ENCODE data around the gene NYAP1.
A peak's percentile ranks its signal among the peaks of the same experiment; 100 is the strongest.

The NYAP1 gene

DNA sequence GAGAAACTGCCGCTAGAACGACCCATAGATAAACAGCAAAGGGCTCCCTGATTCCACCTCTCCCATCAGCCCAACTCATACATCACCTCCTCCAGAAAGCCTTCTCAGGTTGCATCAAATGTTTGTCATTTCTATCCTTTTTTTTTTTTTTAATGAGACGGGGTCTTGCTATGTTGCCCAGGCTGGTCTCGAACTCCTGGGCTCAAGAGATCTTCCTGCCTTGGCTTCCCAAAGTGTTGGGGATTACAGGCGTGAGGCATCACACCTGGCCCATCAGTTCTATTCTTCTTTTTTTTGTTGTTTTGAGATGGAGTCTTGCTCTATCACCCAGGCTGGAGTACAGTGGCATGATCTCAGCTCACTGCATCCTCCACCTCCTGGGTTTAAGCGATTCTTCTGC lies 26.7 kb upstream of the NYAP1 start:
- DNase-seq (ENCODE audit: low spot score) = no peak

DNA sequence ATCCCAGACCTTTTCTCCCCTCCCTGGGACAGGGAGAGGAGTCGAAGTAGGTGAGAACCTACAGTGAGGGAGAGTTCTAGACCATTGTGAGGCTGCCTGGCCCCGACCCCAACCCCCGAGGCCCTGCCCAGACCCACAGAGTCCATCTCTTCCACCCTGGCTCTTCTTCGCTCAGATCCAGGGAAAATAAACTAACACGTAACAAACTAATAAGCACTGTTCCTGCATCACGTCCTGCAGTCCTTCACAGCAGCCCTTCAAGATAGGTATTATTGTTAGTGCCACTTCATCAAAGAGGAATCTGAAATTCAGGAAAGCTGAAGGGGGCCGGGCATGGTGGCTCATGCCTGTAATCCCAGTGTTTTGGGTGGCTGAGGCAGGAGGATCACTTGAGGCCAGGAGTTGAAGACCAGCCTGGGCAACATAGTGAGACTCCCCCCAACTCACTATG lies 19.5 kb upstream of the NYAP1 start, which contains the start of gene SPACDR:
Gene SPACDR, minus strand, starts transcription at position 51 of the 451 bp plus-strand sequence. CDS start 235 bp downstream, outside the sequence.
- DNase-seq (ENCODE audit: low spot score) = no peak

DNA sequence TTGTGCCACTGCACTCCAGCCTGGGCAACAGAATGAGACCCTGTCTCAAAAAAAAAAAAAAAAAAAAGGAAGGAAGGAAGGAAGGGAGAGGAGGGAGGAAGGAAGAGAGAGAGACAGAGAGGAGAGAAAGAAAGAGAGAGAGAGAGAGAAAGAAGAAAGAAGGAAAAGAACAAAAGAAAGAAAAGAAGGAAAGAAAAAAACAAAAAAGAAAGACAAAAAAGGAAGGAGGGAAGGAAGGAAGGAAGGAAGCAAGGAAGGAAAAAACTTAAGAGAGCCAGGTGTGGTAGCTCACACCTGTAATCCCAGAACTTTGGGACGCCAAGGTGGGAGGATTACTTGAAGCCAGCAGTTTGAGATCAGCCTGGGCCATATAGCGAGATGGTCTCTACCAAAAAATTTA lies 18.9 kb upstream of the NYAP1 start:
- no peak for DNase-seq (ENCODE audit: low spot score)

DNA sequence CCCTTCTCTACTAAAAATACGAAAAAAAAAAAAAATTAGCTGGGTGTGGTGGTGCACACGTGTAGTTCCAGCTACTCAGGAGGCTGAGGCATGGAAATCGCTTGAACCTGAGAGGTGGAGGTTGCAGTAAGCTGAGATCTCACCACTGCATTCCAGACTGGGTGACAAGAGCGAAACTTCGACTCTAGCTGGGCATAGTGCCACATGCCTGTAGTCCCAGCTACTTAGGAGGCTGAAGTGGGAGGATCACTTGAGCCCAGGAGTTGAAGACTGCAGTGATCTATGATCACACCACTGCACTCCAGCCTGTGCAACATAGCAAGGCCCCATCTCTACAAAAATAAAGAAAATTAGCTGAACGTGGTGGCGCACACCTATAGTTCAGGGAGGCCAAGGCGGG lies 18.4 kb upstream of the NYAP1 start:
- peak; percentile 41 for DNase-seq (ENCODE audit: low spot score)

DNA sequence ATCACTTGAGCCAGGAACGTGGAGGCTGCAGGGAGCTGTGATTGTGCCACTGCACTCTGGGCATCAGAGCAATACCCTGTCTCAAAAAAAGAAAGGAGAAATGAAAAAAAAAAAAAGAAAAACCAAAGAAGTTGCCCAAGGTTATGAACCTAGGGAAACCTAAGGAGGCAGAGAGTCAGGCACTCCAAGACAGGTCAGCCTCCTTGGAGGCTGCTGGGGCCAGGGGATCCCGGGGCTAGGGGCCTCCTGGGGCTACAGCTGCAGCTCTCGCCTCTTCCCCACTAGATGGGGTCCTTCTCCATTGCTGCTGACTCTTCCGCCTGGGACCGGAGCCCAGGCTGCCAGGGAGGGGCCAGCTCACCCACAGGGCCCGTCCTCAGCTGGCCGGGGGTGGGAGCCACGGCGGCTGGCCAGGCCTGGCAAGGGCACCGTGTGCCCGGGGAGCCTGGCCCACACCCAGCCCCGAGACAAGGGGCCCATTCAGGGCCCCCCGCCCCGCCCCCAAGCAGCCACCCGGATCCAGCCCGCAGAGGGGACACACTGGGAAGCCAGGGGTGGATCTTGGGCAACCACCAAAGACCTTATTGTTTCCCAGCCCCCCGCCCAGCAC lies 17.9 kb upstream of the NYAP1 start:
- DNase-seq (ENCODE audit: low spot score) = peak; percentile 76

DNA sequence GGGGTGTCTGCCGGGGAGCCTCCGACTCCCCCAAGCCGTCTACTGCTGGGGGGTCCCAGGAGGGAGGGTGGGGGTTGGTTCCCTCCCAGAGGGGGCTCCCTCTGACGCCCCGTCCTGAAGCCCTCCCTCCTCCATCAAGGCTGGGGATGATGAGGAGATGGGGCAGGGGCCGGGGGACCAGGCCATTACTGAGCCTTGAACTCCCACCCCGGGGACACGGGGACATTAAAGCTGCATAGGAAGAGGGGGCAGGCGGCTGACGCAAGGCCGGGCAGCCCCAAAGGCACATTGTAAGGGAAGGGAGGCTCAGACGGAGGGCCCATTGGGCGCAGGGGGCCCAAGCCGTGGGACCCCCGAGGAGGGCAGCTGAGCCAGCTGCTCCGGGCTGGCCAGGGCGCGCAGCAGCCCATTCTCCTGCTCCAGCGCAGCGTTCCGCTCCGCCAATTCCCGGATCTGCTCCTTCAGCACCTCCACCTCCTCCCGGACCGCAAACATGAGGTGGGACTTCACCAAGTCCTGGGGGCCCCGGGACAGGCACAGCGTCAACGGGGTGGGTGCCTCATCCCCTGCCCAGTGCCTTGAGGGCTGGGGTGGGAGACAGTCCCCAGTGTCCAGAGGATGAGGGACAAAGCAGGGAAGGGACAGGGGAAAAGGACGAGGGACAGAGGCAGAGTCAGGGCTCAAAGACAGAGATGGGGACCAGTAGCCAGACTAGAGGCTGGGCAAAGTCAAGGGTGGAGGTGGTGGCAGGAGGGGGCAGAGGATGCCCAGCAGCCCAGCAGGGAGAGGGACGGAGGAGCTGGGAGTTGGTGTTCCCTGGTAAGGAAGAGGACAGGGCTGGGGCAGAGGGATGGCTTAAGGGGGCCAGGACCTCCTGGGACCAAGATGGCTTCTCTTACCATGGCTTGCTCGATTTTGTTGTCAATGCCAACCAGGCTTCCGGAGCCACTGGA lies 16.8 kb upstream of the NYAP1 start:
- DNase-seq (ENCODE audit: low spot score) = no peak

DNA sequence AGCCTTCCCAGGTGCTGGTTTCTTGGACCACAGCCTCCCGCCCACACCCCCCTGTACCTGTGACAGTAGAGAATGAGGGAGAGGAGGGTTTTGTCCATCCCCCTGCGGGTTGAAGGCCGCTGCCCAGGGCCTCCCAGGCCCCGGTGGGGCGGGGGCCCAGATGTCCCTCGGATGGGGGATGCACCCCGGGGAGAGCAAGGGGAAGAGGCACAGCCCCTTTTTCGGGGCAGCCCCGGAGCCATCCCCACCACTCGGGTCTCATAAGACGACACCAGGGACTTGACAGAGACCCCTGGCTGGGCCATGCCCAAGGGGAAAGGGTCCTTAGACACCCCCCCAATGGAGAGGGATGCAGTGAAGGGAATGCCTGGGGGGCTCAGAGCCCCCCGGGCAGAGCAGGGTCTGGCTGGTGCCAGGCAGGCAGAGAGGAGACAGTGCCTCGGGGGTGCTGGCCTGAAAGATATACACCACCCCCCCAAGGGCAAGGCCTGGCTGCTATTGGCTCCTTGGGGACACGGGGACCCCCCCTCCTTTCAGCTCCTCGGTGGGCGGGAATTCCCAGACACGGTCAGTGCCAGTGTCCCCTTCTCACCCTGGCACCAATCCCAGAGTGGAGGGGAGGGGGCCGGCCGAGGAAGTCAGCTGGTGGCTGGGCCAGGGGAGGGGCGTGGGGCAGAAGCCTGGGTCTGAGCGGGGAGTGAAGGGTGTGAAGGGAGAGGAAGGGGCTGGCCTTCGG lies 15.9 kb upstream of the NYAP1 start:
- no peak for DNase-seq (ENCODE audit: low spot score)

DNA sequence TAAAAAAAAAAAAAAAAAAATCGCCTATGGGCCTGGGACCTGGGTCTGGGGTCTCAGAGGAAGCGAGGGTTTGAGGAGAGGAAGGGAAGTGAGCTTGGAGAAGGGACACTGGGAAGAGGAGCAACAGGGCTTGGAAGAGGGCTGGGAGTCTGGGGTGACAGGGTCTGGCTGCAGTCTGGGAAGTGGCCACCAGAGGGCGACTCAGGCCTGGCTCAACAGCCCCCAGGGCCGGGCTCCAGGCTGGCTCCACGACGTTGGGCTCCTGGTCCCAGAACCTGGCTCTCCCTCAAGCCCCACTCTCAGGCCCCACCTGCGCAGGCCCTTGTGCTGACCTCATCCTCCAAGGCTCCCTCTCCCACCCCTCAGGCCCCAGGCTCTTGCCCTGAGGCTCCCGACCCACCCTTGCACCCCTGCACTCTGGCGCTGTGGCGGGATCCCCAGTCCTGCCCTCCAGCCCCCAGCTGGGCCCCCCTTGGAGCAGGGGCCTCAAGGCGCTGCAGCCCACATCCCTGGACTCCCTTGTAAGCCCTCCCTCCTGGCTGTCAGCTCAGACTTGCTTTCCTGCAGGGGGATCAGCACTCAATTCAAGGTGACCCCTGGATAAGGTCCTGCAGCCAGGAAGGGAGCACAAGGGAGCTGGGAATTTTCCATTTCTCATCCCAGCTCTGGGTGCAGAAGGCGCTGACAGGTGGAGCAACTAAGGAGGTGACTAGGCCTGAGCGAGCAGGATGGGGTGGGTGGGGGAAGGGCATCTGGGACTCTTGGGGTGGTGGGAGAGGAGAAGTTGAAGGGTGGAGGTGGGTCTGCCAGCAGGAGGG lies 14.3 kb upstream of the NYAP1 start:
- peak; percentile 71 for DNase-seq (ENCODE audit: low spot score)

DNA sequence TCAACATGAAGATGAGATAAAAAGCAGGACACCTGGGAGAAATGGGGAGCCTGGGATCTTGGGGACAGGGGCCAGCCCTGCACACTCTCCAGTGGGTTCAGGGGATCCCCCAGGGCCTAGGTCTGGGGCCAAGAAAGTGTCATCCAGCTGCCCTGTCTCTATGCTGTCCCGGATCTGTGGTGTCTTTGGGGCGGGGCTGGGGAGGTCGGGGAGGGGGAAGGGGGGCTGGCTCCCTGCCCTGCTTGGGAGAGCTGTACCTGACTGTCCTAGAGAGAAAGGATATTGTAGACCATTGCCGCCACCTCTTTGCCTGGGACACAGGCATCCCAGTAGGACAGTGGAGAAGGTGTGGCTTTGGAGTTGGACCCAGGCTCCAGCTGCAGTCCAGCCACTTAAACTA lies 12.7 kb upstream of the NYAP1 start:
- DNase-seq (ENCODE audit: low spot score) = no peak

DNA sequence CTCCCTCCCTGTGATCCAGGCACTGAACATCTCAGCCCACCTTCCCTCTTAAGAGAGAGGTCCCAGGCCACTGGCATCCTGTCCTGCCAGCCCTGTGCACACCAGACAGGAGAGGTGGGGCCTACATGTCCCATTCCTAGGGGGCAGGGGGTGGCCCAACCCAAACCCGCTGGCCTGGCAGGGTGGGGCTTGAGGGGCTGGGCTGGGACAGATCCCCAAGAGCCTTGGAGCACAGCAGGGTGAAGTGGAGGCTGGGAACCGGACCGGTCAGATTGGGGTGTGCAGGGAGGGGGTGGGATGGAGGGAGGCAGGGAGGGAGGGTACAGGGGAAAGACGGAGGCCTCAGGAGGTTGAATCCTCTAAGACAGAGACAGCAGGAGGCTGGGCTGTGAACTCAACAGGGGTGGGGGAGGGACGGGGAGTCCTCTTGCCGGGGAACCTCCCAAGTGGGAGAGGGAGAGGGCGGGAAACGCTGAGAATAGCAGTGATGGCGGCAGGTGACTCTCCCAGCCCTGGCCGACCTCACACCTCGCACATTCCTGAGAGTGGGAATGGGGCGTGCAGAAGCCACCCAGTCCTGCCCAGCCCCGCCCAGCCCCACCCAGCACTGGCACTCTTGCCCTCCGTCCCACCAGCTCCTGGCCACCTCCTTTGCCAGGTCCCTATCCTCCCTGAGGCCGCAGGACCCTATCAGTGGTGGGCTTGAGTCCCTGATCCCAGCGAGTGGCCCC lies 11.4 kb upstream of the NYAP1 start:
- DNase-seq (ENCODE audit: low spot score) = no peak

DNA sequence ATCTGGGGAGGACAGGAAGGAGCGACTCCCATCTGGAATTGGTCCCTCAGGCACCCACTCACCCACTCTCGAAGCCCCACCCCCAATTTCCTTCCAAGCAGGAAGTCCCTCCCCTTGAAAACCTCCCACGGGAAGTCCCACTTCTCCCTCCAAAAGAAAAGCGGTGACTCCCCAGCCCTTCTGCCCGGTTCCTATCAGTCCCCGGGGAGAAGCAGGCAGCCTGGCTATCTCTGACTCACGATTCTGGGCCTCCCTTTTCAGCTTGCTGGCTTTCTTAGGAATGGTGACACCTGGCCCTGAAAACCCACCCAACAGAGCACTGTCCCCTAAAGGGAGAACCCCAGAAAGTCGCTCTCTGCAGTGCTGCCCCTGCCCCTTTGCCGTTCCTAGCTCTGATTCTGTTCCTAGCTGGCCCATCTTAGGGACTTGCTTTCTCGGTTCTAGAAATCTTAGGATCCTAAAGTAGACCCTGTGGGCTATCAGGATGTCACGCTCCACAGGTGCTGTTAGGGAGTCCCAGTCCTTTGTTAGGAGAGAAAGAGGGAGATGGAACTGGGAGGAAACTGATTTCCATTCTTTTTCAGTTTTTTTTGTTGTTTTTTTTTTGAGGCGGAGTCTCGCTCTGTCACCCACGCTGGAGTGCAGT lies 10.8 kb upstream of the NYAP1 start:
- DNase-seq (ENCODE audit: low spot score) = peak; percentile 60

DNA sequence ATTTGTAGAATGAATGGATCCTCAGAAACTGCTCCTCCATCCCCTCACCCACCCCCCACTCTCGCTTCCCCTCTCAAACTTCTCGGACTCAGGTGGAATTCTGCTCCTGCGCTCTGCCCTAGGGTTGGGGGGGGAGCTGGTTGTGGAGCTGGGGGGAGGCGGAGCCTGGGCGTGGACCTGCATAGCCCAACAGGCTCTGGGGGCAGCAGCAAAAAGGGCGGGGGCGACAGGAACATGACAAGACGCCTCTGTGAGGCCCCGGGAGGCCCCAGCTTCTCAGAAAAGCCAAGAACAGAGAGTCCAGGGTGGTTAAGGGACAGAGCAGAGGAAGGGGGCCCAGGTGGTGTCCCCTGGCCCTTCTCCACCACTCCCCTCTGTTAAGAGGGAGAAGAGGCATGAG lies 8.2 kb upstream of the NYAP1 start:
- DNase-seq (ENCODE audit: low spot score) = no peak

DNA sequence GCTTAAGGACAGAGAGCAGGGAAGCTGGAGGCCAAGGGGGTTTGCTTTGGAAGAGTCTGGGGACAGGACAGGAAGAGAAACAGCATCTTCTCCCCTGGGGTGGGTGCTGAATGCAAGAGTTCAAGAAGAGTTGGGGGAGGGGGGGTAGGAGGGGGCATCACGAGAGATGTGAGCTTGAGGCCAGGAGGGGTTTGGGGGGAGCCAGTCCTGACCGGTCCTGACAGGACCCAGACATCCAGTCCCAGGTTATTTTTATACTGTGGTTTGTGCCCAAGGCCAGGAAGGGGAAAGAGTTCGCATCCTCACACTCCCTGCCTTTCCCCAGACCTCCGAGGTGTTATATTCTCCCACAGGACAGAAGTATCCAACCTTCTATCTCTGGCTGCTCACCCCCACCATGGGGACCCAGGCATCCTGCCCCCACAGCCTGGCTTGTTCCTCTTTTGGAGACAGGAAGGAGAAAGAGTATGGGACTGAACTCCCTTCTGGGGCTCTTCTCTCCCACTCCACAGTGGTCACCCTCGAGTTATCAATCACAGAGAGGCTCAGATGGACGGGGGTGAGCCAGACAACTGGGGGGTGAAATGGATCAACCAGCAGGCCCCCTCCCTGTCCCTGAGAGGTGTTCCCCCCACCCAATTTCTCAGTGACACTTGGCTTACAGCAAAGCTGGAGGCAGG lies 7.5 kb upstream of the NYAP1 start:
- DNase-seq (ENCODE audit: low spot score) = no peak

DNA sequence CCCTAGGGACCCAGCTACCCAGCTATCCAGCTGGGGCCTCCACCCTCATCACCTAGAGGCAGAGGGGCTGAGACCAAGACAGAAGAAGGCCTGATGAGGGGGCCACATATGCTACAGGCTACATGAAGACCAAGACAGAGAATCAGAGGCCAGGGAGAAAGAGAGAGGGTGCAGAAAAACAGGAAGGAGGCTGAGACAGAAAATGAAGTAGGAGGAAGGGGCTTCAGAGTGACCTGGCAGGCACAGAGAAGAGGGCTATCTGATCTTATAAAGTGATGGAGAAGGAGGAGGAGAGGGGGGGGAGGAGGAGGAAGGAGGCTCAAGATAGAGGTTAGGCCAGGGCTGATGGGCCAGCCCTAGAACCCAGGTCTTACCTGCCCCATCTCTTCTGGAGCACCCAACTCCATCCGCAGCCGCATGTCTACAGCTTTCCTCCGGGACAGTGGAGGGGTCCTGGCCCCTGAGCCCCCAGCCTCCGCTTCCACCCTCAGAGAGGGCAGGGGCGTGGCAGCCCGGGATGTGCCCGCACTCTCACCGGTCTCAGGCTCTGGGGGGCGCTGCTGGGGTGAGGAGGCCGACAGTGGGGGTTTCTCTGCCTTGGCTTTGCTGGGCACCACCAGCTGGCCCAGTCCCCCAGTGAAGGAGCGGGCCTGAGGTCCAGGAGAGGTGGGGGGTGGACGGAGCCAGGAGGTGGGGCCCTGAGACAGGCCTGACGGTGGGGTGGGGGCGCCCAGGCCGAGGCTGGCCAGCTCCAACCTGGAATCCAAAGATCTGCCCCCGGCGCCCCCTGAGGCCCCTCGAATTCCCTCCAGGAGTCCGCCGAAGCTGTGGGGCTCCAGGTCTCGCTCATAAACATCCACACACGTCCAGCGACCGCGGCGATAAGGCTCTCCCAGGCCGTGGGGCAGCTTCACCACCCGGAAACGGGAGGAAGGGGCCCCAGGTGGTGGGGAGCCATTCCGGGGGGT lies 6.5 kb upstream of the NYAP1 start:
- DNase-seq (ENCODE audit: low spot score) = no peak

DNA sequence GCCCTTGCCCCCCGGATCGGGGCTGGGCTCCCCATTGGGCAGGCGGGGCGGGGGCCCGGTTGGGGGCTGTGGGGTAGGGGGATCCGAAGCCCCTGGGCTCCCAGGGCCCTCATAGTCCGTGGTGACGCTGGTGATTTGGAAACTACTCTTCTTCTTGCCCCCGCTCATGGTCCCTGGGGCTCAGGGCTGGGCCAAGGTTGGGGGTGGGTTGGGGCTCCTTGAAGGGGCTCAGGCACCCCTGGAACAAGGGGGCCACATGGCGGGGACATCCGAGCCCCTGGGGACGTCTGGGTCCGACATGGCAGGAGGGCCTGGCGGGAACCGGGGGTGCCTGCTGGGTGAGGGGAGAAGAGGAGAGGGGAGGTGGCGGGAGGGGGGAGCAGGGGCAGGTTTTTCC lies 5.9 kb upstream of the NYAP1 start:
- no peak for DNase-seq (ENCODE audit: low spot score)

DNA sequence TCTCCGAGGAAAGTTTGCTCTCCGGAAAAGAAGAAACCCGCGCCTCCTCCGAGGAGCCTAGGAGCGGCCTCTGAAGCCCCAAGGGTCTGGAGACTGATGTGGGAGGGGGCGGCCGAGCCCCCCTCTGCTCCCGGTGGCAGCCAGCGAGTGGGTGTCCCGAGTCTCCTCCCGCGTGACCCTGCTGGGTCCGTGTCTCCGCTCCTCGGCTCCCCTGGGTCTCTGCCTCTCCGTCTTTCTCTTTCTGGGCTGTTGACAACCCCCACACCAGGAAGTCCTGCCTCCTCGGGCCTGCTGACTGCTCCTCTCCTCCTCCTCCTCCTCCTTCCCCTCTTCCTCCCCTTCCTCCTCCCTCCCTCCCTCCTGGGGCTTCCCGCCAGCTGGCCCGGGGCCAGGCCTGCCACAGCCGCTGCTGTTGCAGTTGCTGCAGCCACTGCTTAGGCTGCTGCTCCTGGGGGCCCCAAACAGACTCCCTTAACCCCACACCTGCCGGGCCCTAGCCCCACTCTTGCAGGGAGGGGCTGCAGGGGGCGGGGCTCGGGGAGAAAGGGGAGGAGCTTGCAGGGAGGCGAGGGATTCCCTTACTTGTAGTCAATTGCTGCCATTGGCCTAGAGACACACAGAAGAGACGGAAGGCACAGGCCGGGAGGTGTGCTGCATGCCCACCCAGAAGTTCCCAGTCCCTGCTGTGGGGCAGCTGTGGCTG lies 4.6 kb upstream of the NYAP1 start, which contains the start of gene TSC22D4:
Gene TSC22D4, minus strand, starts transcription at position 257 of the 703 bp plus-strand sequence. CDS start 1,176 bp downstream, outside the sequence.
- peak; percentile 94 for DNase-seq (ENCODE audit: low spot score)

DNA sequence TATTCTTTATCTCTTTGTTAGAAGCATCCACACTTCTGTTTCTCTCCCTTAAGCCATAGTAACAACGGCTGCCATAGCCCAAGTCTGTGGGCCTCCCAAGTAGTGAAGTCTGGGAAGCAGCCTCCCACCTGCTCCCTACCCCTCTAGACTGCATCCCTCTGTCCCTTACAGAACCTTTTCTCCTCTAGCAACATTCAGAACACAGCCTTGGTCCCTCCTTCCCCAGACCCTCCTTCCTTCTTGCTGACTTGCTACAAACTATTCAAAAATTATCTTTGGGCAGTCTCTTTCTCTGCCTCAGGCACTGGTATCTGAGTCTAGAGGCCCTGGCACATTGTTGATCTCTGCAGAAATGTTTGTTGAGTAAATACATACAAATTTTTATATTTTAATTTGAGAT lies 2.3 kb upstream of the NYAP1 start:
- DNase-seq (ENCODE audit: low spot score) = no peak

DNA sequence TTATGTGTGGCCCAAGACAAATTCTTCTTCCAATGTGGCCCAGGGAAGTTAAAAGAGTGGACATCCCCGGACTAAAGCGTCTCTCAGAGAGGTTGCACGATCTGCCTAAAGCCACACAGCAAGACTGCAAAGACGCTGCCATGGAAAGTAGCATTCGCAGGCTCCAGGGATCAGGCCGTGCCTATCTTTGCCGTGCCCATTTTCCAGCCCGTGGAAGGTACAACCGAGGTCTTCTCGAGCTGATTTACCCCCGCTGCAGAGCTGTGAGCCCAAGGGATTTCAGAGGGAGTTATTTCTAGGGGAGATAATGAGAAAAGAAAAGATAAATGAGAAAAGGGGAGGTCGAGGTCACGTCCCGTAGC lies 1.0 kb upstream of the NYAP1 start:
- DNase-seq (ENCODE audit: low spot score) = no peak
